GM19324 (cell line): Measurements from ENCODE around the gene ALDH1B1.

ENCODE experiments used
- ATAC-seq: cut with Tn5 transposase; IDR thresholded peaks from one replicate; pipeline ENCODE4 v1.9.1; 2021; ENCODE audit warnings: mild to moderate bottlenecking, moderate library complexity; ENCODE audit not compliant: unreplicated experiment, low FRiP score

The ALDH1B1 gene

GRCh38 chr9:38412751-38413150 is 20.2 kb downstream of the ALDH1B1 start:
- no peak for ATAC-seq

- ATAC-seq = peak; percentile 58
Observed at GRCh38 chr9:38413283-38413682, 20.8 kb downstream of the ALDH1B1 start.

DNA sequence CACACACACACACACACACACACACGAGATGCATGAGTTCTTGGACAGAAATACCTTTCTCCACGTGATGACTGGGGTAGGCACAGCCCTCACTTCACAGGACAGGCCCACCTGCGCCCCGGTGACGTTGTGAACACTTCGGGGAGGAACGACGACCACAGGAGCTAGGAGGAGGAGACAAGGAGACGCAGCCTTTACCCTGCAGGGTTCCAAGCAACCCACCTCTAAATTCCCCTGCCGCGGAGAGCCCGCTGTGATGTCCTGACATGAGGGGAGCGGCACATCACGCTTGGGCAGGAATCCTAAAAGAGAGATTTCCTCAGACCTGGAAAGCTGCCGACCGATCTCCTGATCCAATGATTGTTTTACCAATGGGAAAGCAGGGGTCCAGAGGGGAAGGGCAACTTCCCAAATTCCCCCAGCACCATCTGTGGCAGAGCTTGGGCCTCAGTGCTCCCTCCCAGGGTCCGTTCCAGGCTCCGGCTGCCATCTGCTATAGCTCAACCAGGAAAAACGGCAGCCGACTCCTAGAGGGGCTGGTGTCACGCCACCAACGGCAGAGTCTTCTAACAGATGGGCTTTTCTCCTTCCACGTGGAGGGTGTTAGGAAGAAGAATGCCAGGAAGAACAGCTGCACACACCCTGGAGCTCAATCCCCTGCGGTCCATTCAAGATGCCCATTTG is 21.7 kb downstream of the ALDH1B1 start:
- no peak for ATAC-seq

DNA sequence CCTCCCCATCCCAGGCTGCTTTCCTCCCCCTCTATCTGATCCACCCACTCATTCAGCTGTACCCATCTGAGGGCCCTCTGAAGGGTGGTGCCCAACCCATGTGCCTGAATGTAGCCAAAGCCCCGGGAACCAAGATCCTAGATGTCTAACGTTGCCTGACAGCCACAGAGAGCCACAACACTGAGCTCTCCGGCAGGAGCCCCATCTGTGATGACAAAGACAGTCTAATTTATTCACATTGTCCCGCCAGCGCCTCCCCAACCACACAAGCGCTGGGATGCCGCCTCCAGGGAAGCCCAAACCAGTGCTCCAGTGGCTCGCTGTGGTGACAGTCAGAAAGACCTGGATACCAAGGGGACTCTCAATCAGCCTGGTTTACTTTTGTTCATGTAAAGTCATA is 23.4 kb downstream of the ALDH1B1 start:
- ATAC-seq = no peak

DNA sequence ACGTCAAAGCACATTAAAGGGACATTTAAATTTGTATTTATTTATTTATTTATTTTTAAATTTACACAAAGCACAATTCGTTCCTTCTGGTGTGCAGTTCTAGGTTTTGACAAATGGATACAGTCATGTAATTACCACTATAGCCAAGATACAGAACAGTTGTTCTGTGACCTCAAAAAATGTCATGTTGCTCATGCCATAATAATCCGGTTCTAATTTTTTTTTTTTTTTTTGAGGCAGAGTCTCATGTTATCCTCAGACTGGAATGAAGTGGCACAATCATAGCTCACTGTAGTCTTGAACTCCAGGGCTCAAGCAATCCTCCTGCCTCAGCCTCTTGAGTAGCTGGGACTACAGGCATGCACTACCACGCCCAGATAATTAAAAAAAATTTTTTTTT is 24.0 kb downstream of the ALDH1B1 start:
- ATAC-seq = no peak

GRCh38 chr9:38417003-38417945 is 24.8 kb downstream of the ALDH1B1 start:
- ATAC-seq = no peak

DNA sequence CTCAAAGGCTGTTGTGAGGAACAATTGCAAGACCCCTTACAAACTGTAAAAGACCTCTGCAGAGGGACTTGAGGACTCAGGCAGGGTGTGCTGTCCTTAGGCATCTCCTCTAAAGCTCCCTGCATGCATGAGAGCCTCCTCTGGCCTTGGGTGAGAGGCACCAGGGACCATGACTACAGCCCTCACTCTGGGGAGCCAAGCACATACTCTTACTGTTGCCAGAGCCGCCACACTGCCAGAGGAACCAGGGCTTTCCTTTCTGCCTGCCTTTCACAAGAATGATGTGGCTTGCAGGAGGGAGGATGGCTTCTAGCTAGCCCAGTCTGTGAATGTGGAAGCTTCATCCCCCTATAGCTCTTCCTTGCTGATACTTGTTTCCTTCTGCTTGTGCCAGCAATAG is 25.9 kb downstream of the ALDH1B1 start:
- no peak for ATAC-seq

DNA sequence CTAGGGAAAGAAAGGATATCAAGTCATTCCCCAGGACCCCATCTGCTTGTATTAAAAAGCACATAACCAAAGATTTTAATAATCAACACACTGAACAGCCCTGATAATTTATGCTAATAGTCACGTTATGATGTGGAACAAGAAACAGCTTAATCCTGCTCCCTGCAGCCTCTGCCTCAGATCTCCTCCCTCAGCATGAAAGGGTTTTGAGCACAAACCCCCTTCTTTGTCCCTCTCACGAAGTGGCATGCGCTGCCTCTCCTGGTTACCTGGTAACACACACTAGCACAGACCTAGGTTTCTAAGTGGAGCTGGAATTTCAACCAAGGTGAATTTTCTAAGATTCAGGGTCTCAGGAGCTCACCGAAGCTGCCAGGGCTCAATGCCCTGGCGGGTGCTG is 26.7 kb downstream of the ALDH1B1 start:
- ATAC-seq = no peak

DNA sequence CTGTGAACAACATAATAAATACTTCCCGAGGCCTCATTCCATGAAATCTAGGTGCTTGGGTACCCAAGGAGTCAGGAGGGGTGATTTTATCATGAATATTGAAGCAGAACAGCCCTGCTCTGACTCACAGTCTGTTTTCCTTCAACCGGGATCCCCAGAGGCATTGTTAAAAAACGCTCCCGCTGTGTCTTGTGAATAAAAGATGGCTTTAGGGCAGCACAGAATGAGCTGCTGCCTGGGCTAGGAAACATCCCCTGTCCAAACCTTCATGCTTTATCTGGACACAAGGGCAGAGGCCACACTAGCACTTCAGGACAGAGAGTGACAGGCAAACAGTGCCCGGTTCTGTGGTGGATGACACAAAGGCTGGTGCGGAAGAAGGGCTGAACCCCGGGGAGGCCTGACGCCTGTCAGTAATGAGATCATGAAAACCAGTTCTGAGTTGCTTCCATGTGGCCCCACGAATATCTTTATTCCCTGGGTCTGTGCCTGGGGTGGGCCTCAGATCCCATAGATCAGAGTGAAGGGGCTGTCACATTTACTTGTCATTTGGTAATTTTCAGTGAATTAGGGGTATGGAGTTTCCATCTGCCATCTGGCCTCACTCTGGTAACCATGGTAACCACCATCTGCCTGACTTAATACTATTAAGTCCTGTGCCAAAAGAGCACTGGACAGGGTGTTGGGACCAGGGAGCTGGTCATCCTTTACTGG is 29.2 kb downstream of the ALDH1B1 start:
- ATAC-seq = no peak

DNA sequence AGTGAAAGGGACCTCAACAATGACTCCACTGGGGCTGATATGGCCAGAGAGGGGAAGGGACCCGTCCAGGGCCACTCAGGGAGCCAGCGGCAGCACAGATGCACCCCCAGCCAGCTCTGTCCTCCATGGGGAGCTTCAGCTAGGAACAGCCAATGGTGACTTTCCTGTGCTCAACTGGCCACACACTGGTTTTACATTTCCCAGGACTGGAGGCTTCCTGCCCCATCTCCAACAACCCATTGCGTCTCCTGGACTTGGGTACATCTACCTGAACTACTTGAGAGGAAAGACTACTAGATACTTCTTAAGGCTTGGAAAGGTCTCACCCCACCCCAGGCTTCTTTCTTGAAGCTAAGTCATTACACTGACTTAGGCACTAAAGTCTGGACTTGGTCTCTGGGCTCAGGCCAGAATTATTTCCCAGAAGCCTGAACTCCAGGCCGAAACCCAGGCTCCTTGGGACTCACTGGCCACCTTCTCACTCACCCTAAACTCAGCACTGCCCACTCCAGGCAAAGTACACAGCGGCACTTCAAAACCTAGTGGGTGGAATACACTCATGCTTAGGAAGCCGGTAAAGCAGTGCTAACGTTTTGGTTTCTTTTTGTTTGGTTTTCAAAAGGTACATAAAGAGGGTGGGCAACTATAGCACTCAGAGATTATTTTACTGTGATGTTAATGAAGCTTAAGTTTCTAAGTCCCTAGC is 30.2 kb downstream of the ALDH1B1 start:
- ATAC-seq = no peak

DNA sequence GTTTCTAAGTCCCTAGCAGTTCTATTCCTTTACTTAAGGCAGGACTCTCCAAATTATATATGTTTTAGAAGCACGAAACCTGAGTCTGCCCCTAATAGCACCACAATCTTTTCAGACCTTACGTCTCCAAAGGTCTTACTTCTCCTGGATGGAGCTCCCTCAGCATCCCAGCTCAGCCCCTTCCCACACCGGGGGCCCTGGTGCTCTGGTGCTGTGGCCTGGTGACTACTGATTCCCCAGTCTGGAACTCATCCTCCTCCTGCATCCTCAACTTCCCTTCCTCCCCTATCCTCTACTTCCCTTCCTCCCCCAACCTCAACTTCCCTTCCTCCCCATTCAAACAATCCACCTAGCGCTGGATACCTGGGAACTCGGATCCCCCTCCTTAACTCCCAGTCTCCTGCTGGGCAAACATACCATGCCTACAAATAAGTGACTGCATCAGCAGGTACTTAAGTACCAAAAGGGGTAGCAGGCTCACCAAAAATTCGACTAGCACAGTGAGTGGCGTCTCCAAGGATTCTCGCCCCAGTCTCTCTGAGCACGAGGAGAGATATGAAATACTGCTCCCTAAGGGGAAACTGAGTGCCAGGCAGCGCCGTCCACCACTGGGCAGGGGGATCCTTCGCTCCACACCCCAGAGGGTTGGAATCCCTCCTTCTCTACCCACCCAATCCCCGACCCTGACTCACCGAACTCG is 30.9 kb downstream of the ALDH1B1 start:
- ATAC-seq = no peak

DNA sequence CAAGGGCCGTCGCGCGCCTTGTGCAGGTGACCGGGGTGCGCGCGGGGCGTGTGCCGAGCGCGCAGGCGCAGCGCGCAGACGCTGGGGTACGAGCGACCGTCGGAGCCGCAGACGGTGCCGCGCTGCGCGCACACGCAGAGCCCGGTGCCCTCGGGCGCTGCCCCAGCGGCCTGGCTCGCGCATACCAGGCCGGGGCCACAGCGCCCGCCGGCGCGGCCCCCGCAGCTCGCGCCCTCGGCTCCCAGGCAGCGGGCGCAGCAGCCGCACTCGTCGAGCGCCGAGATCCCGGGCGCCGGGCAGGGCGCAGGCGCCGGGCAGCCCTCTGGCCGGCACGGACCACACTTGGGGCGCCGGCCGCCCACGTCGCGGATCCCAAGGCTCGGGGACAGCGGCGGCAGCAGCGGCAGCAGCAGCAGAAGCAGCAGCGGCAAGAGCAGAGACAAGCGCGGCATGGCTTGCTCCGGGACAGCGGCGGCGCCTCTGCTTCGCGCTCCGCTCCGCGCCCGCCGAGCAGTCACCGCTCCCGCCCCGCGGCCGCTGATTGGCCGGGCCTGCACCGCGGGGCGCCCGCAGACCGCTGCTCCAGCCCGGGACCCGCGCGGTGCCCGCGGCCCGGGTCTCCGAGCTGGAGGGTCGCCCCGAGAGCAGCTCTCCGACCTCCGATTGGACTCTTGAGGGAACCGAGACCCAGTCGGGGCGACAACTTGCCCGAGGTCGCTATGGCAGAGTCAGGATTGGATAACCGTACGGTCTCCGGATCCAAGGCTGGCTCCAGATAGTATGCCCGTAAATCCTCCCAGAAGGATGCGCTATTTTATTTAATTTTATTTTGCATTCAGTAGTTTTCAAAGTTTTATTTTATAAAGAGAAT is 31.7 kb downstream of the ALDH1B1 start, which contains the start of gene IGFBPL1:
TSS of gene IGFBPL1 (minus strand) at position 482 of the 871 bp plus-strand sequence. CDS start at position 452, 30 bp downstream.
- no peak for ATAC-seq

DNA sequence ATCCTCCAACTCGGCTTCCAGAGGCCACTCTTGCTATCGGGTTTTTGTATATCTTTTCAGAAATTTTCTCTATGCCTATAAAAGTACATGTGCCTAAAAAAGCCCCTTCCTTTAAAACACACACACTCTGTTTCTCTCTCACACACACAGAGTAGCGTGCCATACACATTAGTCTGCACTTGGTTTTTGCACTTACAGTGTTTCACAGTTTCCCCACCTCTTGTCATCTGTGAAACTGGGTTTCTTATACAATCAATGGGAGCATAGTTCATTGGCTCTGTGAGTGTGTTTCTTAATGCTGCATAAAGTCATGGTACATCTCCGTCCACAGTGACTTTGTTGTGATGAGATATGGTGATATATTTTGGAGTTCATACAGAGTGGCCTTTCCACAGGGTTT is 32.4 kb downstream of the ALDH1B1 start:
- ATAC-seq = no peak

DNA sequence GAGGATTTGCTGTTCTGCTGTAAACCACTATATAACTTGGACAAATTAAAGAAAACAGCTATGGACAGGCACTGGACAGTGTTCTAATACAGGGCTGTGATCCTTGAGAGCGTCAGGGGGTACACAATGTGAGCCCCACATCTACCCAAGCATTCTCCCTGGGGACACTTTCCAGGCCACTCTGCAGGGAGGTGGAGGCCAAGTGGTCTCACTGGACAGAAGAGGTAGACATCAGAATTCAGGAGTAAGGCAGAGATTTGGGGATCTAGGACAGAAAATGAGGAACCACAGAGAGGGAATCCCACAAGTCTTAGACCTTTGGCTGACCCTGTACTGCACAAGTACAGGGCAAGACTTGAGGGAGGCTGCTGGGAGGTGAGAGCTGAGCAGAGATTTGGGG is 35.6 kb downstream of the ALDH1B1 start:
- ATAC-seq = no peak

GRCh38 chr9:38431116-38431515 is 38.6 kb downstream of the ALDH1B1 start:
- ATAC-seq = no peak

DNA sequence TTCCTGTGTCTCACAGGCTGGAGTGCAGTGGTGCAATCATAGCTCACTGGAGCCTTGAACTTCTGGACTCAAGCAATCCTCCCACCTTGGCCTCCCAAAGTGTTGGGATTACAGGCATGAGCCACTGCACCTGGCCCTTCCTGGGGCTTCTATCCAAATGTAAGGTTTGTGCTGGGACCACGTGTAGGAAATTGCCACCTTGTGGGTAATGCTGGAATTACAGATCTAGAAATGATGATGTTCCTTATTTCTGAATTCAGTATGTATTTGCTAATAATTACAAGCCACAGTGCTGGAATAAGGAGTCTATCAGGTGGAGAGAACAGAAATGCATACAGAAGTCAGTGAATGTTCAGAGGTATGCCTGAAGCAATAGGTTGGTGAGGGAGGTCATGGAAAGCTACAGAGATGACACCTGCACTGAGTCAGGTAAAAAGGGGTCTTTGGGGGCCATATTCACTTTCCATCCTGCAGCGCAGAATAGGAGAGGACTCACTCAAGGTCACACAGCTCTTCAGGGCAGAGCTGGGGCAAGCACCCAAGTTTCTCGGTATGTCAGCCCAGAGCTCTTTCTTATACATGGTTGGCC is 40.5 kb downstream of the ALDH1B1 start:
- no peak for ATAC-seq

GRCh38 chr9:38434365-38434764 is 41.9 kb downstream of the ALDH1B1 start:
- no peak for ATAC-seq

DNA sequence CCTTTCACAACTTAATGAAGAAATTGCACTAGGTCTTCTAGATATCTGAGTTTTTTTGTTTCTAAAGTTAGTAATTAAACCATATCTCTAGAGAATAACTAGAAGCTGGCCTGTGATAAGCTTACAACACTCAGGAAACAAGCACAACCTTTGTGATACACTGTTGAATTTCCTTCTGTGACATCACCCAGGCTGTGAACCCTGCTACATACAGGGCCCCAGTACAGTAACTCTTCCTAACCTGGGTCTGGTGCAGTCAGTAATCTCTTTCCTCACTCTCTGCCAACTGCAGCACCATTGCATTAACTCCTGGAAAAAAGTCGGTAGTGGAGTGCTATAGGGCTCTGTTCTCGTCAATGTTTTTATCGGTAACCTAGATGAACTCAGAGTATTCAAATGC is 42.4 kb downstream of the ALDH1B1 start:
- no peak for ATAC-seq

DNA sequence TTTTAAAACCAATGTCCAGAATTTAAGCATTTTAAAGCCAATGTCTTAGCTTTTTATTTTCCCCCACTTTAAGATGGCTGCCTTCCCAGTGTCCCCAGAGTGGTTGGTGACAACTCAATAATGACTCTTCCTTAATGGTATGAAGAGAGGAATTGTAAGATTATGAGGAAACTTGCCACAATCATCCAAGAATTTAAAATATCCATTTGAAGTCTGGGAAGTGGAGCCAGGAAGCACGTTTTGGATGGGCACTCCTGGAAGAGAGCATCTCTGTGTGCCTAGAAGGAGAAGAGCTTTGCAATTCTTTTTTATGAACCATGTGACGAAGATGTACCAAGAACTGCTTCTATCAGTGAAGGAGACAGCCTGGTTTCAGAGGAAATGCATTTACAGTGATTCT is 43.0 kb downstream of the ALDH1B1 start:
- ATAC-seq = no peak
